ENCODE data around the gene ANKRD53. TPM values are rescaled to one million over a fixed set of nuclear protein-coding genes. Genes with fewer than 3 reads are reported as not detected.

ANKRD53 gene
- 1.2 TPM for total RNA-seq

- DNase-seq (ENCODE audit: low spot score in 2 of 2) (no peak), FAIRE-seq (no peak)
Measured at GRCh38 chr2:70978341-70979179, at the start of gene ANKRD53. Gene ANKRD53, plus strand, starts transcription at chr2:70978630. Its CDS starts 16 bp downstream, at chr2:70978646.

- DNase-seq (ENCODE audit: low spot score in 2 of 2) (no peak), FAIRE-seq (no peak)
Measured at GRCh38 chr2:70930371-70931329, 47.8 kb upstream of the ANKRD53 start.

- FAIRE-seq = no peak
- no peak for DNase-seq (ENCODE audit: low spot score in 2 of 2)
Measured at GRCh38 chr2:70931376-70932000, 46.9 kb upstream of the ANKRD53 start.

- FAIRE-seq = no peak
- no peak for DNase-seq (ENCODE audit: low spot score in 2 of 2)
Measured at GRCh38 chr2:70932631-70933230, 45.7 kb upstream of the ANKRD53 start.

- no peak for DNase-seq (ENCODE audit: low spot score in 2 of 2)
- FAIRE-seq = no peak
Measured at GRCh38 chr2:70934981-70935380, 43.4 kb upstream of the ANKRD53 start.

- FAIRE-seq (no peak), DNase-seq (ENCODE audit: low spot score in 2 of 2) (no peak)
Measured at GRCh38 chr2:70935468-70936164, 42.8 kb upstream of the ANKRD53 start, which contains the start of gene ATP6V1B1. Gene ATP6V1B1, plus strand, starts transcription at chr2:70935900. Its CDS starts 55 bp downstream, at chr2:70935955.

GRCh38 chr2:70936165-70936978 is 42.1 kb upstream of the ANKRD53 start:
- DNase-seq (ENCODE audit: low spot score in 2 of 2) = no peak
- no peak for FAIRE-seq

- no peak for DNase-seq (ENCODE audit: low spot score in 2 of 2)
- no peak for FAIRE-seq
Measured at GRCh38 chr2:70936979-70937811, 41.2 kb upstream of the ANKRD53 start.

- FAIRE-seq = no peak
- DNase-seq (ENCODE audit: low spot score in 2 of 2) = no peak
Measured at GRCh38 chr2:70937866-70938585, 40.4 kb upstream of the ANKRD53 start.

GRCh38 chr2:70938586-70938950 is 39.9 kb upstream of the ANKRD53 start:
- DNase-seq (ENCODE audit: low spot score in 2 of 2) = no peak

GRCh38 chr2:70939001-70939838 is 39.2 kb upstream of the ANKRD53 start:
- FAIRE-seq (no peak), DNase-seq (ENCODE audit: low spot score in 2 of 2) (no peak)

More at GRCh38 chr2:70938586-70938950, 39.9 kb upstream of the ANKRD53 start:
- no peak for FAIRE-seq

GRCh38 chr2:70939839-70940580 is 38.4 kb upstream of the ANKRD53 start:
- FAIRE-seq (no peak), DNase-seq (ENCODE audit: low spot score in 2 of 2) (no peak)

GRCh38 chr2:70941186-70941585 is 37.2 kb upstream of the ANKRD53 start:
- FAIRE-seq = no peak
- DNase-seq (ENCODE audit: low spot score in 2 of 2) = no peak

GRCh38 chr2:70941701-70942100 is 36.7 kb upstream of the ANKRD53 start:
- DNase-seq (ENCODE audit: low spot score in 2 of 2) (no peak), FAIRE-seq (no peak)

GRCh38 chr2:70942396-70943204 is 35.8 kb upstream of the ANKRD53 start:
- no peak for FAIRE-seq
- DNase-seq (ENCODE audit: low spot score in 2 of 2) = no peak
